ENCODE data around the gene ACTR3. TPM values are rescaled to one million over a fixed set of nuclear protein-coding genes. Genes with fewer than 3 reads are reported as not detected.
A peak's percentile ranks its signal among the peaks of the same experiment; 100 is the strongest.

The ACTR3 gene
- total and polyA plus RNA-seq, 2 experiments from 2014 or later, result 361 to 410 TPM

DNA sequence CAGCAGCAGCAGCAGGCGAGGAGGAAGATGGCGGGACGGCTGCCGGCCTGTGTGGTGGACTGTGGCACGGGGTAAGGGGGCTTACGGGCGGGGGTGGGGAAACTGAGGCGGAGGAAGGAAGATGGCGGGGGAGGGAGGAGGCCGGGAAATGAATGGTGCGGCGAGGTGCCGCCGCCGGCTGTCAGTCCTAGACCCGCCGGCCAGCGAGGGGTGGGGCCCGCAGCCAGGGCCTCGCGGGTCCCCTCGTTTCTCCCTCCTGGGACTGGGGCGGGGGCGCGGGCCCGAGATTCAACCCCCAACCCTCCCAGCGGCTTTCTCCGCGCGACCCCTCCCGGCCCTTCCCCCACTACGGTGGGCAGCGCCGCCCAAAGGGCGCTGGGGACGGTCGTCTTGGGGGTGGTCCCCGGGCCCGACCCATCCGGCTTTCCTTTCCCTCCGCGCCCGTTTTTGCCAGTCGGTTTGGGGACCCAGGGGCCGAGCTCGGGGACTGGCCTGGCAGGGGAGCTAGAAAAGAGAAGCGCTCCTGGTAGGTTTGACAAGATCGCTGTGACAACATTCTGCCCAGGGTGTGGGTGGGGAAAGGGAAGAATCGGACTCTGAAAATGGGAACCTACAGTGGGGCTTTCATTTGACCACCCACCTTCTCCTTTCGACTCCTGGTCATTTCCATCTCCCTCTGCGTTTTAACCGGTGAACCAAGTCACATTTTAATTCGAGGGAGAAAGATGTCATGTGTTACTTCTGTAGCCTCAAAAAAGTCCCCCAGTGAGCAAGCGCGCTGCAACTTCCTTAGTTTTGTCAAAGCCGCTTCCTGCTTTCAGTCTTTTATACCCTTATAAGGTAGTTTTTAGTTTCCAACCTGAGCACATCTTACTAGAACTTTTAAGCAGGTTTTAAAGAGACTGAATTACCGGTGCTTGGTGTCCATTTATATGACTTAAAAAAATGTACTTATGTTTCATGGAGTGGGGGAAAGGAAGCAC lies 655 bp downstream of the ACTR3 start:
- Histone ChIP-seq H3K9ac (peak overlapping the region; percentile 89), H3F3A (ENCODE audit: insufficient read depth) (peaks cover 75% of the 10 kb centered on the region), H3K27ac (peak overlapping the region; percentile 82), H4K20me1 (ENCODE audit: insufficient read depth) (peaks cover 12% of the 10 kb centered on the region; the same call in 1 of the 2 replicates), H3K27me3 (replicated peaks; ENCODE audit: insufficient read depth) (no peaks in the 10 kb centered on the region), H3K4me3 (peak overlapping the region; percentile 97), H3K79me2 (ENCODE audit: insufficient read depth) (peaks cover 71% of the 10 kb centered on the region), H3K4me2 (ENCODE audit: unreplicated experiment) (peak overlapping the region; percentile 98), H3K9me3 (ENCODE audit: low read depth) (no peaks in the 10 kb centered on the region), H3K4me1 (ENCODE audit: insufficient read depth) (peaks cover 71% of the 10 kb centered on the region), H2AFZ (peak overlapping the region; percentile 49; the same call in 1 of the 2 replicates), H3K9me2 (ENCODE audit: insufficient read depth) (no peaks in the 10 kb centered on the region), H3K36me3 (ENCODE audit: low read depth) (no peaks in the 10 kb centered on the region; the same call in 1 of the 2 replicates)
- peak; percentile 83 for DNase-seq
- 1 to 2% methylated on average over 28 to 56 of the region's 57 CpGs for WGBS, 2 experiments (ENCODE audit: low coverage in 1 of 2, low lambda C conversion rate in 2 of 2, missing lambda C conversion rate in 2 of 2)
- in situ Hi-C loops (cut with MboI), result loop anchor here (10.0 kb wide), 1 partner anchor 136 kb away; the partner anchor contains the start of gene SLC35F5
- TF ChIP-seq EZH2 (IDR thresholded peaks at IDR 0.05; ENCODE audit: insufficient read depth, poor library complexity, severe bottlenecking) (no peak), EZH2phosphoT487 (IDR thresholded peaks at IDR 0.05; ENCODE audit: insufficient read depth, low read depth) (no peak)

DNA sequence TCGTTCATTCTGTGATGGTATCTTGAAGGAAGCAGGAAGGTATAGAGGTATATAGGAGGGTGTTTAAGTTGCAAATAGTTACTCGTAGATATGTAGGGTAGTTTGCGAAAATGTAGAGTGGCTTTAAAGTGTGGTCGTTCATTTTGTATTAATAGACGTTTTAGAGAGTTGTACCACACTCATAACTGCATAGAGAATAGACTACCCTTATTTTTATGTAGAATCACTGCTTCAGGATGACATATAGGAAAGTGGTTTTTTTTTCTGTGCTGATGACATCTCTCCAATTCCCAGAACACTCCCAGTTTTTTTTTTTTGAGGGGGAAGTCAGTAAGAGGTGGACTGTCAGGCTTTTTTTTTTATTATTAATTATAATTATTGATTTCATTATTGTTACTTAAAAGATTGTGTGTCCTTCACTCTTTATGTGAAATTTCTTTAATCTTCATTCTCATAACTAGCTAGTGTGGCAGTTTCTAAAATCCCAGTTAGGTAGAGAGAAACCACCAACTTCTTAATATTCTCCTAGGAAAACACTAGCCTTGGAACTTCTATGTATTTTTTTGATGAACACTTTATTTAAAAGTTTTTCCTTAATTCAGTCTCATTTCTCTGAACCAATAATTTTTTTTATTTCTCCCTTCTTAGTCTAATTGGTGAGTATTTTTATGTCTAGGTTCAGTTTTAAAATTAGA lies 1.5 kb downstream of the ACTR3 start:
- in situ Hi-C loops (cut with MboI), result loop anchor here (10.0 kb wide), 1 partner anchor 137 kb away; the partner anchor contains the start of gene SLC35F5

DNA sequence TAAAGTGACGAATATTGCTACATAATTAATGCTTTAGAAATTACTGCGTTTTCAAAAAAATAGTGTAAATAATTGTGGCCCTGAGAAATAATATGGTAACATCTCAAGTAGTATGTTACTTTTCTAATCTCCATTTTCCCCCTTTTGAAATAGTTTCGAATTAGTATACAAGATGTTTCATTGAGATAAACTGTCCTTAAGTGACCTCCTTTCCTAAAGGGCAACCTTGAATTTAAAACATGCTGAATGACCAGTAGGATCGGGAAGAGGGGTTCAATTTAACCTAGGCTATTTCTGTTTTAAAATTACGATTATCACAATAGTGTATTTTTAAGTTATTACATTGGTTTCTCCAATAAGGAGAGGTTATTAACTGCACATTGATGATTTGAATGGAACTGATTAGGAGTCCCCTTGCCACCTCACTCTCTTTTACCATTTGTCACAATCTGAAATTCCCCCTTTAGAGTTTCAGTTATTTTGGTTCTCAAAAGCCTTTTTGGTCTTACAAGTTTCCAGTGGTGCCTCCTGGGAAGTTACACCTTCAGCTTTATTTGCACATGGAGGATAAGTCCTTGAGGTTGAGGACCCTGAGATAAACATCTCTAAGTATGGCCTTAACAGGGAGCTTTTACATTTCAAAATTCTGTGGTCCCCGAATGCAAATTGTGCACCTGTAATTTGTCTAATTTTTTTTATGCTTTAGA lies 2.3 kb downstream of the ACTR3 start:
- no peak for TF ChIP-seq EZH2 (IDR thresholded peaks at IDR 0.05; ENCODE audit: insufficient read depth, poor library complexity, severe bottlenecking)
- no peak for TF ChIP-seq EZH2phosphoT487 (IDR thresholded peaks at IDR 0.05; ENCODE audit: insufficient read depth, low read depth)
- H3K4me1 ChIP-seq (ENCODE audit: insufficient read depth), result peaks cover 72% of the 10 kb centered on the region
- no peak for DNase-seq

More for the DNA sequence above, 1.5 kb downstream of the ACTR3 start:
- Histone ChIP-seq H3K27me3 (replicated peaks; ENCODE audit: insufficient read depth) (no peaks in the 10 kb centered on the region), H3K4me2 (ENCODE audit: unreplicated experiment) (peak overlapping the region; percentile 98), H3F3A (ENCODE audit: insufficient read depth) (peaks cover 79% of the 10 kb centered on the region), H3K4me3 (peak overlapping the region; percentile 97), H3K79me2 (ENCODE audit: insufficient read depth) (peaks cover 78% of the 10 kb centered on the region), H3K27ac (peak overlapping the region; percentile 82), H4K20me1 (ENCODE audit: insufficient read depth) (peaks cover 16% of the 10 kb centered on the region; the same call in 1 of the 2 replicates), H3K9ac (peak overlapping the region; percentile 89), H3K4me1 (ENCODE audit: insufficient read depth) (peaks cover 71% of the 10 kb centered on the region), H3K36me3 (ENCODE audit: low read depth) (no peaks in the 10 kb centered on the region; the same call in 1 of the 2 replicates), H2AFZ (no peak overlapping the region), H3K9me3 (ENCODE audit: low read depth) (no peaks in the 10 kb centered on the region), H3K9me2 (ENCODE audit: insufficient read depth) (no peaks in the 10 kb centered on the region)
- DNase-seq, result peak; percentile 55
- TF ChIP-seq EZH2 (IDR thresholded peaks at IDR 0.05; ENCODE audit: insufficient read depth, poor library complexity, severe bottlenecking), result no peak
- WGBS, 2 experiments (ENCODE audit: low coverage in 1 of 2, low lambda C conversion rate in 2 of 2, missing lambda C conversion rate in 2 of 2), result 5 to 8% methylated on average over 5 of the region's 5 CpGs

More for the DNA sequence above, 2.3 kb downstream of the ACTR3 start:
- Histone ChIP-seq H3K4me2 (ENCODE audit: unreplicated experiment) (peak overlapping the region; percentile 98), H3K9me2 (ENCODE audit: insufficient read depth) (no peaks in the 10 kb centered on the region), H4K20me1 (ENCODE audit: insufficient read depth) (peaks cover 16% of the 10 kb centered on the region; the same call in 1 of the 2 replicates), H3F3A (ENCODE audit: insufficient read depth) (peaks cover 78% of the 10 kb centered on the region), H3K4me3 (peak overlapping the region; percentile 97), H3K9ac (peak overlapping the region; percentile 89), H3K36me3 (ENCODE audit: low read depth) (no peaks in the 10 kb centered on the region; the same call in 1 of the 2 replicates), H3K27ac (peak overlapping the region; percentile 82), H3K27me3 (replicated peaks; ENCODE audit: insufficient read depth) (no peaks in the 10 kb centered on the region), H2AFZ (no peak overlapping the region), H3K79me2 (ENCODE audit: insufficient read depth) (peaks cover 85% of the 10 kb centered on the region), H3K9me3 (ENCODE audit: low read depth) (no peaks in the 10 kb centered on the region)
- WGBS, 2 experiments (ENCODE audit: low coverage in 1 of 2, low lambda C conversion rate in 2 of 2, missing lambda C conversion rate in 2 of 2), result 18% methylated on average over 6 of the region's 6 CpGs
- in situ Hi-C loops (cut with MboI), result loop anchor here (10.0 kb wide), 1 partner anchor 137 kb away; the partner anchor contains the start of gene SLC35F5

Data from GM23248 (cell line).